Stimulated activated CD8-positive, alpha-beta memory T cell treated with anti-CD3 and anti-CD28 coated beads, Interleukin-4, amount 100 ng/mL, for 1 hour (primary cell): ENCODE data around the gene PSORS1C2.

Source experiments
- DNase-seq, 2 donors: peaks; one replicate each; pipeline ENCODE4 v3.0.0-alpha.2; 2020; ENCODE audit warnings: low read depth in 2 of 2, low spot score in 1 of 2

Gene PSORS1C2

GRCh38 chr6:31114970-31115849 is 23.7 kb downstream of the PSORS1C2 start:
- DNase-seq = no peak

GRCh38 chr6:31114541-31114878 is 24.4 kb downstream of the PSORS1C2 start, which contains the start of gene PSORS1C1:
PSORS1C1 (plus strand) TSS chr6:31114800; CDS start chr6:31129633, 14,833 bp downstream.
- DNase-seq = no peak

- DNase-seq = no peak
Measured at GRCh38 chr6:31113861-31114540, 24.9 kb downstream of the PSORS1C2 start.

- DNase-seq = no peak
Measured at GRCh38 chr6:31112478-31112877, 26.4 kb downstream of the PSORS1C2 start, which contains the start of gene C6orf15. C6orf15 (minus strand) TSS chr6:31112575; CDS start chr6:31112555, 20 bp downstream.

- no peak for DNase-seq
Measured at GRCh38 chr6:31111712-31112111, 27.2 kb downstream of the PSORS1C2 start.

- no peak for DNase-seq
Measured at GRCh38 chr6:31110825-31111582, 27.9 kb downstream of the PSORS1C2 start.

GRCh38 chr6:31107052-31107451 is 31.8 kb downstream of the PSORS1C2 start:
- no peak for DNase-seq

- no peak for DNase-seq
Measured at GRCh38 chr6:31103136-31103535, 35.7 kb downstream of the PSORS1C2 start.

GRCh38 chr6:31098449-31098938 is 40.4 kb downstream of the PSORS1C2 start:
- DNase-seq = no peak

- no peak for DNase-seq
Measured at GRCh38 chr6:31096656-31097055, 42.2 kb downstream of the PSORS1C2 start.

- DNase-seq = no peak
Measured at GRCh38 chr6:31096215-31096614, 42.7 kb downstream of the PSORS1C2 start.

GRCh38 chr6:31094389-31094881 is 44.4 kb downstream of the PSORS1C2 start:
- DNase-seq = peak in 1 of 2 donors; percentile 12

- DNase-seq = no peak
Measured at GRCh38 chr6:31092769-31093505, 45.9 kb downstream of the PSORS1C2 start.

- DNase-seq = no peak
Measured at GRCh38 chr6:31092238-31092637, 46.6 kb downstream of the PSORS1C2 start.

GRCh38 chr6:31091680-31092079 is 47.2 kb downstream of the PSORS1C2 start:
- no peak for DNase-seq

- no peak for DNase-seq
Measured at GRCh38 chr6:31090973-31091364, 47.9 kb downstream of the PSORS1C2 start.

- DNase-seq = no peak
Measured at GRCh38 chr6:31090275-31090972, 48.4 kb downstream of the PSORS1C2 start.
